Measurements from ENCODE around the gene MAP1LC3A.

The MAP1LC3A gene

GRCh38 chr20:34575756-34576155 is 17.2 kb downstream of the MAP1LC3A start:
- DNase-seq (ENCODE audit: low read depth, low spot score) = no peak

DNA sequence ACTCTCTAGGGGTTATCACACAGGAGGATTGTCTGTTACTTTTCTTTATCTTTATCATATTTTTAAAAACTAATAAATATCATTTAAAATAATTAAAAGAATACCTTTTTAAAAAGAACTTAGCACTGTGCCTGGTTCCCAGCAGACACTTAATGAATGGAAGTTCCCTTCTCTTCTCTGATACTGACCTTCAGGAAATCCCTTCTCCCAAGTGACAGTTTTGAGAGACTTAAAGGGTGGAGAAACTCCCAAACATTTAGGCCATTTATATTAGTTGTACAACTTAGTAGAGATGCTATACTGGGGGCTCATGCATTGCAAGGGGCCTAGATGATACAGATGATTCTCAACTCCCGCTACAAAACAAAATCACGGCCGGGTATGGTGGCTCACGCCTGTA is 18.5 kb downstream of the MAP1LC3A start:
- DNase-seq (ENCODE audit: low read depth, low spot score) = no peak

- no peak for DNase-seq (ENCODE audit: low read depth, low spot score)
Observed at GRCh38 chr20:34578025-34578424, 19.5 kb downstream of the MAP1LC3A start.

- DNase-seq (ENCODE audit: low read depth, low spot score) = no peak
Observed at GRCh38 chr20:34578521-34578920, 20.0 kb downstream of the MAP1LC3A start.

DNA sequence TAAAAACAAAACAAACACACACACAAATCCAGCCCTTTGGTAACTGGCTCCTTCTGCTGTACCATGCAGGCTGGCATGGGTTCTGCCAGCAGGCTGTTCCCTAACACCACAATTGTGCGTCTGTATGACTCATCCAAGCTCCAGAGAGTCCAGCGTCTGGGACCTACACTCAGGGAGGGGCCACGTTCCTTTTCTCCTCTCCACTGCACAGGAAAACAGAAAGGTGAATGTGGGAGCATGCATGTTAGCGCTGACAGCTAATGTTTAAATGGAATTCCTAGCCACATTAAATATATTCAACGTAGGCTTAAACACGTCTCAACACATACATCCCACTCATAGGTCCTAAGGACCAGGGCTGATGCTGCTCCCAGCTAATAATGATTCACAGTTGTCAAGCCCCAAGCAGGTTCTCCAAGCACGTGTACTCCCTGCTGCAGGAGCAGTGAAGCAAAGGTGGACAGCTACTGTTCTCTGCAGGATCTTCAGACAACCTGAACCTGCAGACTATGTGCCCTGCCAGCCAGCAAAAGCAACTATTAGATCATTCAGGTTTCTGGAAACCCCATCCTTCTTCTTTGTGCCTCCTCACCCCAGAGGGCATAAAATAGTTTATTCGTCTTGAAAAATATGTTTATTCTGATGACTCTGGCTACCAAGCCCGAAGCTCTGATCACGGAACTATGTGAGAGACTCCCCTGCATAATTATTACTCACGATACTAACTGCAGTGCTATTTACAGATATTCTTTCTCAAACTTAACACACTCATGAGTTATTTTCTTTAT is 20.9 kb downstream of the MAP1LC3A start:
- peak; percentile 92 for DNase-seq (ENCODE audit: low read depth, low spot score)

- DNase-seq (ENCODE audit: low read depth, low spot score) = peak; percentile 51
Observed at GRCh38 chr20:34579979-34580940, 21.7 kb downstream of the MAP1LC3A start.

- peak; percentile 92 for DNase-seq (ENCODE audit: low read depth, low spot score)
Observed at GRCh38 chr20:34581341-34582184, 23.0 kb downstream of the MAP1LC3A start.

- no peak for DNase-seq (ENCODE audit: low read depth, low spot score)
Observed at GRCh38 chr20:34582221-34582620, 23.7 kb downstream of the MAP1LC3A start.

DNA sequence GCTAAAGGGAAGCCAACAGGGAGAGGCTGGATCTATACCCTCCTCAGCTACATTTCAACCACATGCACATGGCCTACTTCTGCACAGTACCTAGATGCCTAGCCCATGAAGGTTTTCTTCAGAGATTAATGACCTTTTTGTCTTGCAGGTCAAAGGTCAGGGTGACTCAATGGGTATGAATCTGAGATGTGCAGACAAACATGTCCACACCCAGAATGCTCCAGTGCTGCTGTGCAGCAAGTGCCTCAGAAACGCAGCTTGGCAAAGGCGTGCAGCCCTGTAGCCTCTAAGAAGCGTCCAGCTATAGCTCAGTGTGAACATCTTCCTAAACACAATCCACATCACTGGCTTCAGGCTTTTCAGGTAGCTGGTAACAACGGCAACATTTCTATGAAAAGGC is 24.4 kb downstream of the MAP1LC3A start:
- DNase-seq (ENCODE audit: low read depth, low spot score) = no peak

DNA sequence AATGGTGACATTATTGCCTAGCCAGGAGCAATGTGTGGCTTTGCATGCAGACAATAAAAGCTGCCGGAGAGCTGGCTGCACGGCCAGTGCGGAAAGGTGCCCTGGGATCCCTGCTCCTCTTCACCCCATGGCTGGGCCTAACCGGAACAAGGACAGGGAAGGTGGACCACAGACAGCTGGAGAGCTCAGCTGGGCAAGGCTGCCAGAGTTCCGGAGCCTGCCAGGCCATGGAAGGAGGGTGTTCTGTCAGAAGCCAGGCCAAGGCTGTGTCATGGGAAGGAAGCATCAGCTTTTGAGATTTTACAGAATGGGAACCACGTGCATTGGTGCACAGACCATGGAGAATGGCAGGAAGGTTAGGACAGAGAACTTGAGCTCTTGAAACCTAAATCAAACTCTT is 25.0 kb downstream of the MAP1LC3A start:
- no peak for DNase-seq (ENCODE audit: low read depth, low spot score)

GRCh38 chr20:34585019-34585418 is 26.5 kb downstream of the MAP1LC3A start:
- no peak for DNase-seq (ENCODE audit: low read depth, low spot score)

DNA sequence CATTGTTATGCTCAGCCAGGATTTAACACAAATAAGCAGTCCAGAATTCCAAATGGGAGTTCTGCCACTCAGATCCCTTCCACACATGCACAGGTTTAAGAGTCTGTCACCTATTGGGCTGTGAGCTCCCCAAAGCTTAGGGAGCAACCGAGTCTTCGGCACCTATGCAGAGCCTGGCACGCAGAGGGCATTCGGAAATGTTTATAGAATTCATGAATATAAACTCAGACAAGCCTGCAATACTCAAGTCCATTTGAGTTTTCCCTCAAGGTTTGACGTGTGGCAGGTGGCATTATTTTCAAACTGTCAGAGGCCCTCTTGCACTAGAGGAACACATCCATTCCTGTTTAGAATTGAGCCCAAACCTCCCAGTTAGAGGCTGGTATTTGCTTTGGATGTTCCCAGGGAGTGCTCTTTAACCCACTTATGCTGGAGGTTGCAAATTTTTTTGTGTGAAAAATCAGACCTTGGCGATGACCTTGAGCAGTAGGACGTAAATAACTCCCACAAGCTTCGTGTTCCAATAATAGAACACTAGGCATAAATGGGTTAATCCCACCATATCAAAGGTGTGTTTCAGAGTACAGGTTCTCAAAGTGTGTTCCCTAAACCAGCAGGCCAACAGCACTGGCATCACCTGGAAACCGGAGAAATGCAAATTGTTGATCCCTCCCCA is 28.1 kb downstream of the MAP1LC3A start:
- DNase-seq (ENCODE audit: low read depth, low spot score) = no peak

GRCh38 chr20:34595377-34596184 is 37.1 kb downstream of the MAP1LC3A start:
- DNase-seq (ENCODE audit: low read depth, low spot score) = no peak

- DNase-seq (ENCODE audit: low read depth, low spot score) = no peak
Observed at GRCh38 chr20:34600892-34601653, 42.6 kb downstream of the MAP1LC3A start.

GRCh38 chr20:34604980-34605788 is 46.7 kb downstream of the MAP1LC3A start:
- no peak for DNase-seq (ENCODE audit: low read depth, low spot score)

GRCh38 chr20:34607066-34607465 is 48.5 kb downstream of the MAP1LC3A start:
- DNase-seq (ENCODE audit: low read depth, low spot score) = no peak

All from astrocyte of the hippocampus (primary cell).